ENCODE data around the gene KDM4B. TPM values are rescaled to one million over a fixed set of nuclear protein-coding genes. Genes with fewer than 3 reads are reported as not detected.

KDM4B gene
- polyA plus RNA-seq, 3 donors = 6.4 to 22.7 (median 12.7) TPM

DNA sequence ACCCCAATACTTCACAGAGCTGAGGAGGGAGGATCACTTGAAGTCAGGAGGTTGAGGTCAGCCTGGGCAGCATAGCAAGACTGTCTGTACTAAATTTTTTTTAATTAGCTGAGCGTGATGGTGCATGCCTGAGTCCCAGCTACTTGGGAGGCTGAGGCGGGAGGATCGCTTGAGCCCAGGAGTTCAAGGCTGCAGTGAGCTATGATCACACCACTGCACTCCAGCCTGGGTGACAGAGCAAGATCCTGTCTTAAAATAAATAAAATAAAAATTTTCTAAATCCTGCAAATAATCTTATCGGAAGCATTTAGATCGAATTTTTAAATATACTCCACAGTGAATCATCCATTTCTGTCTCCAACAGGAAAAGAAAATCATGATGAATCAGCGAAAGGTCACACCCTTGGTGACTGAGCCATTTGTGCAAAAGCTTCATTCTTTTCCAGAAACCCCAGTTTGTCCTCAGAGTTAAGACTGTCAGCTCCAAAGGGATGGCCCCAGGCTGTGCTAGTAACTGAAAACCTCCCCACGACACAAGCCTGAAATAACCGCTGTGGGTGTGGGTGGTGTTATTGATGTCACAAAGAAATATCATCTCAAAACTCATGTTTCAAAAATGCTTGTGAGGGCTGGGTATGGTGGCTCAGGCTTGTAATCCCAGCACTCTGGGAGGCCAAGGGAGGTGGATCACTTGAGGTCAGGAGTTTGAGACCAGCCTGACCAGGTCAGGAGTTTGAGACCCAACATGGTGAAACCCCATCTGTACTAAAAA lies 204.1 kb downstream of the KDM4B start:
- intact Hi-C loops (cut with micrococcal nuclease) = no loop called here
- TF ChIP-seq, protein P1, sequence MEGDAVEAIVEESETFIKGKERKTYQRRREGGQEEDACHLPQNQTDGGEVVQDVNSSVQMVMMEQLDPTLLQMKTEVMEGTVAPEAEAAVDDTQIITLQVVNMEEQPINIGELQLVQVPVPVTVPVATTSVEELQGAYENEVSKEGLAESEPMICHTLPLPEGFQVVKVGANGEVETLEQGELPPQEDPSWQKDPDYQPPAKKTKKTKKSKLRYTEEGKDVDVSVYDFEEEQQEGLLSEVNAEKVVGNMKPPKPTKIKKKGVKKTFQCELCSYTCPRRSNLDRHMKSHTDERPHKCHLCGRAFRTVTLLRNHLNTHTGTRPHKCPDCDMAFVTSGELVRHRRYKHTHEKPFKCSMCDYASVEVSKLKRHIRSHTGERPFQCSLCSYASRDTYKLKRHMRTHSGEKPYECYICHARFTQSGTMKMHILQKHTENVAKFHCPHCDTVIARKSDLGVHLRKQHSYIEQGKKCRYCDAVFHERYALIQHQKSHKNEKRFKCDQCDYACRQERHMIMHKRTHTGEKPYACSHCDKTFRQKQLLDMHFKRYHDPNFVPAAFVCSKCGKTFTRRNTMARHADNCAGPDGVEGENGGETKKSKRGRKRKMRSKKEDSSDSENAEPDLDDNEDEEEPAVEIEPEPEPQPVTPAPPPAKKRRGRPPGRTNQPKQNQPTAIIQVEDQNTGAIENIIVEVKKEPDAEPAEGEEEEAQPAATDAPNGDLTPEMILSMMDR (IDR thresholded peaks at IDR 0.05) = no peak
- H3K4me3 Mint-ChIP-seq = no peak overlapping the region
- Histone ChIP-seq H3K27ac (ENCODE audit: low read depth in 1 of 2, low read length in 2 of 2) (no peak overlapping the region), H2AFZ (ENCODE audit: insufficient read depth, low read depth, low read length, poor library complexity, severe bottlenecking) (no peak overlapping the region), H4K20me1 (ENCODE audit: insufficient read depth, low read length) (no peaks in the 10 kb centered on the region), H3K4me1 (ENCODE audit: control insufficient read depth in 1 of 2, insufficient read depth in 2 of 2, low read length in 2 of 2) (peaks cover 4 to 14% of the 10 kb centered on the region in 2 donors), H3K9ac (ENCODE audit: insufficient read depth, low read length, poor library complexity, severe bottlenecking) (no peak overlapping the region), H3K27me3 (ENCODE audit: control insufficient read depth in 2 of 2, insufficient read depth in 2 of 2, low read length in 2 of 2) (no peaks in the 10 kb centered on the region), H3K4me2 (replicated peaks; ENCODE audit: extremely low read depth, low read length, poor library complexity, severe bottlenecking) (no peak overlapping the region), H3K36me3 (replicated peaks in 1 of 2; ENCODE audit: control insufficient read depth in 1 of 2, insufficient read depth in 2 of 2, low read length in 2 of 2) (no peaks in the 10 kb centered on the region), H3K4me3 (replicated peaks in 1 of 3; ENCODE audit: low read depth in 2 of 3, low read length in 3 of 3) (no peak overlapping the region), H3K79me2 (ENCODE audit: insufficient read depth, low read length) (no peaks in the 10 kb centered on the region), H3K9me3 (replicated peaks in 1 of 2; ENCODE audit: control insufficient read depth in 1 of 2, insufficient read depth in 1 of 2, low read length in 2 of 2) (no peaks in the 10 kb centered on the region)
- 94% methylated on average over 3 of the region's 8 CpGs for WGBS (ENCODE audit: insufficient coverage)
- no peaks in the 10 kb centered on the region for H3K36me3 Mint-ChIP-seq
- peaks cover 21% of the 10 kb centered on the region for H3K4me1 Mint-ChIP-seq
- peaks cover 0 to 12% (median 2%) of the 10 kb centered on the region in 7 donors for H3K9me3 Mint-ChIP-seq
- peaks cover 6 to 15% (median 10%) of the 10 kb centered on the region in 3 donors for H3K27me3 Mint-ChIP-seq (ENCODE audit: low read depth in 3 of 3)
- H3K27ac Mint-ChIP-seq = peak overlapping the region in 4 of 7 donors; percentile 51 to 77 (median 61)
- DNase-seq = peak in 1 of 3 donors; percentile 55

DNA sequence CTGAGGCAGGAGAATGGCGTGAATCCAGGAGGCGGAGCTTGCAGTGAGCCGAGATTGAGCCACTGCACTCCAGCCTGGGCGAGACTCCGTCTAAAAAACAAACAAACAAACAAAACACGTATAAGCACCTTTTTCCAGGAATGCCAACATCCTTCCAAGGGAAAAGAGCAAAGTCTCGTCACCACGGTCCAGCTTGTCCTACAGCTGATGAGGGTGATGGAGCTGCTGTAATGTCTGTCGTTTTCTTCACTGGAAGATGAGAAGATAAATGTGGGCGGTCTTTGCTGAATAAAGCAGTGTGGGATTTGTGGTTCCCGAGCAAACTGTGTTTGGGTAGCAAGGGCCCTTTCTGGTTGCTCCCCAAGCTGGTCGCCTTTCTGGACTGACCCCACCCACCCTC lies 205.1 kb downstream of the KDM4B start:
- Mint-ChIP-seq H3K27me3 (ENCODE audit: low read depth in 3 of 3) (peaks cover 6 to 13% (median 11%) of the 10 kb centered on the region in 3 donors), H3K36me3 (no peaks in the 10 kb centered on the region), H3K27ac (peak overlapping the region in 1 of 7 donors; percentile 14), H3K4me1 (peaks cover 21% of the 10 kb centered on the region), H3K4me3 (no peak overlapping the region), H3K9me3 (peaks cover 0 to 10% (median 2%) of the 10 kb centered on the region in 7 donors)
- Histone ChIP-seq H3K4me1 (ENCODE audit: control insufficient read depth in 1 of 2, insufficient read depth in 2 of 2, low read length in 2 of 2) (peaks cover 4 to 14% of the 10 kb centered on the region in 2 donors), H3K79me2 (ENCODE audit: insufficient read depth, low read length) (no peaks in the 10 kb centered on the region), H2AFZ (ENCODE audit: insufficient read depth, low read depth, low read length, poor library complexity, severe bottlenecking) (no peak overlapping the region), H3K36me3 (replicated peaks in 1 of 2; ENCODE audit: control insufficient read depth in 1 of 2, insufficient read depth in 2 of 2, low read length in 2 of 2) (no peaks in the 10 kb centered on the region), H3K27ac (ENCODE audit: low read depth in 1 of 2, low read length in 2 of 2) (no peak overlapping the region), H3K4me3 (replicated peaks in 1 of 3; ENCODE audit: low read depth in 2 of 3, low read length in 3 of 3) (no peak overlapping the region), H3K4me2 (replicated peaks; ENCODE audit: extremely low read depth, low read length, poor library complexity, severe bottlenecking) (no peak overlapping the region), H3K27me3 (ENCODE audit: control insufficient read depth in 2 of 2, insufficient read depth in 2 of 2, low read length in 2 of 2) (no peaks in the 10 kb centered on the region), H3K9me3 (replicated peaks in 1 of 2; ENCODE audit: control insufficient read depth in 1 of 2, insufficient read depth in 1 of 2, low read length in 2 of 2) (no peaks in the 10 kb centered on the region), H3K9ac (ENCODE audit: insufficient read depth, low read length, poor library complexity, severe bottlenecking) (no peak overlapping the region), H4K20me1 (ENCODE audit: insufficient read depth, low read length) (no peaks in the 10 kb centered on the region)
- TF ChIP-seq, protein P1 (IDR thresholded peaks at IDR 0.05) = no peak
- DNase-seq = no peak
- intact Hi-C loops (cut with micrococcal nuclease) = no loop called here
- 69% methylated on average over 6 of the region's 12 CpGs for WGBS (ENCODE audit: insufficient coverage)

Data from CD14-positive monocyte (primary cell).